DMS53 treated with DMSO at 0.1 percent for 48 hours (cell line): ENCODE data around the gene ABHD17C.
A peak's percentile ranks its signal among the peaks of the same experiment; 100 is the strongest.

Source experiments
- DNase-seq: peaks from one replicate; lab custom pipeline; 2025; ENCODE audit not compliant: unreplicated experiment; lab: John Stamatoyannopoulos, UW

ABHD17C gene

DNA sequence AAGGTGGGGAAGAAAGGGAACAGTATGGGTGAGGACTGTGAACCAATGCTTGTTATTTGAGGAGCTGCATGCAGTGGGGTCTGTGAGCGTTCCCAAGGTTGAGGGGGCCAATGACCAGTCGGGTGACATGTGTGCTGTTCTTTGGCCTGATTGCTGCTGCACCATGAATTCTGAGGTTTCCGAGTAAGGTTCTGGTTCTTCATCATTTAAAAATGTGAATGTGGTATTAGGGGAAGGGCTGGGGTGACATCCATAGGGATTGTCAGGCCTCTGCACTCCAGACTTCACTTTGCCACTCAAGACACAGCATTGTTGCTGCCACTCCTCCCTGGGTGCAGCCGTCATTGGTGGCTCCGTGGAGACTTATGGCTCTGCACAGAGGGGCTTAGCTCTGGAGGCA lies 32.5 kb downstream of the ABHD17C start:
- no peak for DNase-seq

DNA sequence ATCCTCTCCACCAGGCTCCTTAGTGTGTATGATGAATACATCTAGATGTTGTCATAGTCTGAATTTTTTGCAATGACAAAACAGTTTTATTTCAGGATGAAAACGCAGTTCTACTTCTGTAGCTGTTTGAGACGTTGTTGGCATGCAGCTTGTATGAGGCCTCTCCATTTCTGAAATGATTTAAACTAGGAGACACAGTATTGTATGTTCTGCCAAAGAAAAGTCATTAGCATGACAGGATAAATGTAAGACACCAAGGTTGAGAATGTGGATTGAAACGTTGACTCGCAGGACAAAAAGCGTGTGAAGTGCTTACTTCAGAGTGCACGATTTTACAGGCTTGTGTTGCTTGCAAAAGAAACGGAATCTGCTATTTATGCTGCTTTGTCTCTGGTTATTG lies 35.3 kb downstream of the ABHD17C start:
- no peak for DNase-seq

DNA sequence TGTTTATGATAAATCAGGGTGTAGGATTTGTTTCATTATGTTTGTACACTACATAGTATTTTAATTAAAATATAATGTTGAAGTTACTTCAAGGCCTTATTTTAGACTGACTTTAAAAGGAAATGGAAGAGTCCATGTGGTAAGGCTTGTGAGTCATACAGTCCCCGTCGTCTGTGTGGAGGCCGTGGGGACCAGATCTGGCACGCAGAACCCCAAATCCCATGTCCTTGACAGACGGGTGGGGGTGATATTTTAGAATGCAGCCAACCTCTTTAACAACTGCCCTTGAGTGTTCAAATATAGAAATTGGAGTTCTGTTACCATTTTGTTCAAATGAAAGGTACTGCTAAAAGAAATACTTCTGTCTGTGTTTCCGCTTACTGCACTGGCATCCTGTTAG lies 35.8 kb downstream of the ABHD17C start:
- DNase-seq = no peak

- no peak for DNase-seq
These were observed 37.1 kb downstream of the ABHD17C start for GRCh38 chr15:80732167-80732566.

DNA sequence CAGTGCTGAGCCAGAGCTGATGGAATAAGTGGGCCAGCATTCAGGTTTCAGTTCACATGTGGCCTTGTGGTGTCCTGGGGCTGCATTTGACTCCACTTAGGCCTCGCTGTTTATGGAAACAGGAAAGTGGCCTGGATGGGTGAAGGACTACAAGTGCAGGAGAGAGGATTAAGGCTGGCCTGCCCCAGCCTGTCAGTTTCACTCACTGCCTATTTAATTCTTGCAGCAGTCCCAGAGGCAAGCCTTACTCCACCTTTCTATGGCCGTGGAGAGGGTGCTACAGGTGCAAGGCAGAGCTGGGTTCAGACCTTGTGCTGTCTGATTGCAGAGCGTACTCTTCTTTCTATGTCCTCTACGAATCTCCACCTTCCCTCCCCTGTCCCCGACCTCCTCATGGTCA lies 37.7 kb downstream of the ABHD17C start:
- no peak for DNase-seq

GRCh38 chr15:80733460-80733859 lies 38.4 kb downstream of the ABHD17C start:
- no peak for DNase-seq

- no peak for DNase-seq
These were observed 40.2 kb downstream of the ABHD17C start for GRCh38 chr15:80735344-80735743.

GRCh38 chr15:80736560-80736959 lies 41.5 kb downstream of the ABHD17C start:
- DNase-seq = no peak

DNA sequence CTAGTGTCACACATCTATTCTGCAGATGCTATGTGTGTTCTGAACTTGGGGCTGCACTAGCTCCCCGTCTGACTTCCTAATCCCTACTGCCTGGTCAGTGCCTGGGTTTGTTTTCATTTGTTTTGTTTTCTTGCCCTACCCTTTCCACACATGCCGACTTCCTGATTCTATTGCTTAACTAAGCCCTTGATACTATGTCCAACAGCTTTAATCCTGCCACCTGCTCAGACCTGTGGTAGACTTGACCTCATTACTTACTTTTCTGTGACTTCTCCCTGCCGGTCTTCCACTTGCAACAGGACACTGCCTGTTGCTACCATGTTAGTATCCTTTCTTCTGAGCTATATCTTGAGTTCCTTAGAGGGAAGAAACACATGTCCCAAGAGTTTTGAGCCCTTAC lies 44.8 kb downstream of the ABHD17C start:
- DNase-seq = peak; percentile 31

- no peak for DNase-seq
These were observed 47.0 kb downstream of the ABHD17C start for GRCh38 chr15:80742081-80742480.

- DNase-seq = peak; percentile 49
These were observed 48.2 kb downstream of the ABHD17C start for GRCh38 chr15:80743189-80743833.

- DNase-seq = no peak
These were observed 49.3 kb downstream of the ABHD17C start for GRCh38 chr15:80744415-80744814.

DNA sequence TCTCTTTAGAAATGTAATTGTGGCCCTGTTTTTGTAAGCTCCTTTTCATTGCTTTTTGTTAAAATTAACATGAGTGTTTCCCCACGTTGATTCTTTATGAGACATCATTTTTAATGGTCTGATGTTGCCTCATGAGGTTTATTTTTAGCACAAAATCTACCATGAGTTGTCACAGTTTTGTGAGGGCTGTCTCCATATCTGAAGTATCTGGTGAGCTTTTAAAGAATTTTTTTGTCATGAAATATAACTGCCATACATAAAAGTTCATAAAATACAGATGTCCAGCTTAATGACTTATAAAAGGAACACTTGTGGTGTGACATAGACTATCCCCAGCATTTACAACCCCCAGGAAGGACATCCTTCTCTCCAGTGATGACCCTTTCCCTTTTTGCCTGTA lies 49.7 kb downstream of the ABHD17C start:
- DNase-seq = no peak

GRCh38 chr15:80745888-80746287 lies 50.8 kb downstream of the ABHD17C start:
- no peak for DNase-seq

DNA sequence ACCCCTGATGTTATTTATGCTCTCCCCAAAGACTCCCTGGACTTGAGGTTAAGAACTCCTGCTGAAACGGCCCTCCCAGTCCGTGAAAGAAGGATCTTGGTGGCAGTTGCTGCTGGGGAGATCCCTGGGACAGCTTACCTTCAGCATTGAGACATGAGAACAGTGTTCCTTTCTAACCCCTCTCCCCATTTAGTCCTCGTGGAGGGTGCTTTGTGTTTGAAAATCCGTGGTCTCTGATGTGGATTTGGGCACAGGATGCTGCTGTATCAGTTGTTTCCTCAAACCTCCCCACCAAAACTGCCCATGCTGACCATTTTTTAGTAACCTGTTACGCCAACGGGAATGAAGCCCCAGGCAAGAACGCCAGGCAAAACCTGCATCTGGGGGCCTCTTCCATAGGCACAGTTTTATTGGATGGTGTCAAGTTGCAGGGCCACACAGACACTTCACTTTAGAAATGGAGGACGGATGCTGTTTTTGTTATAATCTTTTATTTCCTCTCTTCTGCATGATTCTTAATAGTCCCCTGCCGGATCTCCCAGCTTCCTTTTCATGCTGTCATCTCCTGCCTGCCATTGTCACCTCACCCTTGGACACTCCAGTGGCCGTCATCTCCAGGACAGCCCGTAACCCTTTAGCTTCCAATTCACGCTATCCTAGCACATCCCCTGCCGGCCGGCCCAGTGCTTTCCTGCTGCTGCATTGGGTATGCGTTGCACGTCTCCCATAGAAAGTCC lies 52.4 kb downstream of the ABHD17C start:
- no peak for DNase-seq

- DNase-seq = peak; percentile 87
These were observed 54.5 kb downstream of the ABHD17C start for GRCh38 chr15:80749589-80749988.

DNA sequence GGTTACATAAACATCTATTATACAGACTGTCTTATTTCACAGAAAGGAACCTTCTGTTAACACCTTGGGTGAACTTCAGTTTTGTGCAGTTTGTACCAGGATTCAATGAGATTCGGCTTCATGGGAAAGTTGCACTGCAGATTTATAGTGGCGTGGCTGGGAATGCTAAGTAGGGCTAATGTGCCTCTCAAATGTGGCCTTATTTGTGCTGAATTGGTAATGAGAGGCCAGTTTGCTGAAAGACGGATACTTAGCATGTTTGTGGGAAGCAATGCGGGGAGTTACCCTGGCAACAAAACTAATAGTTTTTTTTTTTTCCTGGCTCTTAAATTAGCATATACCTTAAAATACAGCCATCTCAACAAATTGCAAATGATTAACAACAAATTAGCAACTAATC lies 55.5 kb downstream of the ABHD17C start:
- no peak for DNase-seq

- no peak for DNase-seq
These were observed 57.1 kb downstream of the ABHD17C start for GRCh38 chr15:80752204-80752603.

- no peak for DNase-seq
These were observed 58.1 kb downstream of the ABHD17C start for GRCh38 chr15:80753161-80753560.

DNA sequence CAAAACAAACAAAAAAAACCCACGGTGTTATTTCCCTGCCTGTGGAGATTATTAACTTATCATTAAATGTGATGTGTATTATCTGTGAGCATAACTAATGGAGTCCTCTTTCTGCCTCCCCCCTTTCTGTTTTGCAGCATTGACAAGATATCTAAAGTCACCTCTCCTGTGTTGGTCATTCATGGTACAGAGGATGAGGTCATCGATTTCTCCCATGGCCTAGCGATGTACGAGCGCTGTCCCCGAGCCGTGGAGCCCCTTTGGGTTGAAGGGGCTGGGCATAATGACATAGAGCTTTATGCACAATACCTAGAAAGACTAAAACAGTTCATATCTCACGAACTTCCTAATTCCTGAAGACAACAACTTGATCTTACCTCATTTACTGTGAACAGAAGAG lies 58.9 kb downstream of the ABHD17C start:
- DNase-seq = no peak

- no peak for DNase-seq
These were observed 60.8 kb downstream of the ABHD17C start for GRCh38 chr15:80755885-80756284.

- DNase-seq = no peak
These were observed 63.1 kb downstream of the ABHD17C start for GRCh38 chr15:80758130-80758745.
